Suprapubic skin (tissue), 4 donors: ENCODE results near the gene HOXD3.

ENCODE experiments used
- POLR2A ChIP-seq, 2 donors: fragments of 450-650 bp; IDR thresholded peaks; one replicate each; pipeline ENCODE4 v1.6.1; 2017; ENCODE audit warnings: antibody characterized with exemption in 2 of 2, mild to moderate bottlenecking in 2 of 2, moderate library complexity in 2 of 2
- POLR2AphosphoS5 ChIP-seq, 3 donors: sonication (generic); formaldehyde crosslinking; IDR thresholded peaks; one replicate each; pipeline ENCODE4 v1.6.1; 2017; ENCODE audit warnings: antibody characterized with exemption in 3 of 3
- TF ChIP-seq, protein P1 (sequence below), 2 donors: fragments of 200-600 bp in 1 of 2; fragments of 450-650 bp in 1 of 2; sonication (generic) in 1 of 2; IDR thresholded peaks; one replicate each; pipeline ENCODE4 v1.5.1; 2016 to 2019; ENCODE audit warnings: antibody characterized with exemption in 2 of 2, mild to moderate bottlenecking in 1 of 2, moderate library complexity in 1 of 2

DNA sequence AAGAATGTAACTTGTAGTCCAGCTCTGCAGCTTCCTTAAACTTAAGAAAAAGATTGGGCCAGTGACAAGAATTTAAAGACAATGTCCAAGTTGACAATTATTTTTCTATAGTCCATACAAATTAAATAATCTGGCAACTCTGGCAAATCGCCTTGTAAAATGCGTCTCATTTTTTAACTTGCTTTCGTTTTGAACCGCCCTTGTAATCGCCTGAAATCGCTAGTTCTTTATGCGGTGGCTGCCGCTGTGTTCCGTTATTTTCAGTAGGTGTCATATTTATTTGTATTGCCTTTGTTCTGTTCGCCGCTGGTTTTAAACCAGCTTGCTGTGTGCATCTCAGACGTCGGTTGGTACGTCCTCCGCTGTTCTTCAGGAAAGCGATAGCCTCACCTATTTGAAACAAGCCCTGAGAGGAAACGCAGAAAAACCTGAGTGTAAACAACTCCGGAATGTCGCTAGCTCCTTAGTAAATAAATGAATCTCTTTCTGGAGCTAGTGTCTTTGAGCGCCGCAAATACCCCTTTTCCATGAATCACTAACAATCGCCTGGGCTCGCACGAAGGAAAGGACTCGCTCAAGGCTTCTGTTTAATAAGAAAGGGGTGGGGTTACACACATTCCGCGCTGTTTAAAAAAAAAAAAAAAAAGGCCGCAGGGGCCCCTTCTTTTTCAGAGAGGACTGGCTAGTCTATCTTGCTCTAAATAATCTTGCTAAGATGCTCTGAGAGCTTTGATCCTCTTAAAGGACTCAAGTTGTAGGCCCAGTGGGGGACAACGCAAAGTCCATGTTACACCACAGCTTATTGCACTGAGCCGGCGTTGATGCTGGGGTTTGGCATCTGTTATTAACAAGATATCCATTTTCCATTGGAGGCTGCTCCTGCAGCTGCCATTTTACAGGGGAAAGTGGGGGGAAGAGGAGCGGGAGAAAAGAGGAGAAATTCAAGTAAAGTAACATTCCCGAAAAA, 24.6 kb upstream of the HOXD3 start:
- TF ChIP-seq POLR2A (IDR thresholded peaks at IDR 0.05) (no peak), POLR2AphosphoS5 (IDR thresholded peaks at IDR 0.05) (no peak)
- TF ChIP-seq, protein P1, sequence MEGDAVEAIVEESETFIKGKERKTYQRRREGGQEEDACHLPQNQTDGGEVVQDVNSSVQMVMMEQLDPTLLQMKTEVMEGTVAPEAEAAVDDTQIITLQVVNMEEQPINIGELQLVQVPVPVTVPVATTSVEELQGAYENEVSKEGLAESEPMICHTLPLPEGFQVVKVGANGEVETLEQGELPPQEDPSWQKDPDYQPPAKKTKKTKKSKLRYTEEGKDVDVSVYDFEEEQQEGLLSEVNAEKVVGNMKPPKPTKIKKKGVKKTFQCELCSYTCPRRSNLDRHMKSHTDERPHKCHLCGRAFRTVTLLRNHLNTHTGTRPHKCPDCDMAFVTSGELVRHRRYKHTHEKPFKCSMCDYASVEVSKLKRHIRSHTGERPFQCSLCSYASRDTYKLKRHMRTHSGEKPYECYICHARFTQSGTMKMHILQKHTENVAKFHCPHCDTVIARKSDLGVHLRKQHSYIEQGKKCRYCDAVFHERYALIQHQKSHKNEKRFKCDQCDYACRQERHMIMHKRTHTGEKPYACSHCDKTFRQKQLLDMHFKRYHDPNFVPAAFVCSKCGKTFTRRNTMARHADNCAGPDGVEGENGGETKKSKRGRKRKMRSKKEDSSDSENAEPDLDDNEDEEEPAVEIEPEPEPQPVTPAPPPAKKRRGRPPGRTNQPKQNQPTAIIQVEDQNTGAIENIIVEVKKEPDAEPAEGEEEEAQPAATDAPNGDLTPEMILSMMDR (IDR thresholded peaks at IDR 0.05), result no peak
